ENCODE results near the gene RIMBP3B. TPM values are rescaled to one million over a fixed set of nuclear protein-coding genes. Genes with fewer than 3 reads are reported as not detected.
"Not testable (repeated sequence)": the region's sequence is repeated elsewhere in the genome, so short reads cannot be mapped to it uniquely, and the experiment has no call there.

RIMBP3B gene
- total RNA-seq, 6 experiments from 2014 or later: 0.04 TPM; not detected in 5

- H3K9me3 ChIP-seq; intact Hi-C loops (cut with DNase I); H3K36me3 ChIP-seq; DNase-seq; H3K27me3 ChIP-seq; H3K4me1 ChIP-seq; H3K27ac ChIP-seq; H3K4me3 ChIP-seq: not testable (repeated sequence)
- no CpG with 5 or more reads among the region's 79 CpGs for WGBS (ENCODE audit: insufficient coverage, low coverage, low lambda C conversion rate, missing lambda C conversion rate)
- peak; percentile 49 to 60 (median 54) for ATAC-seq
Measured at GRCh38 chr22:21384468-21385357, 1.2 kb downstream of the RIMBP3B start.

- H3K4me3 ChIP-seq; H3K27ac ChIP-seq; H3K9me3 ChIP-seq; ATAC-seq; H3K36me3 ChIP-seq; H3K27me3 ChIP-seq; H3K4me1 ChIP-seq; DNase-seq; intact Hi-C loops (cut with DNase I): not testable (repeated sequence)
- WGBS (ENCODE audit: insufficient coverage, low coverage, low lambda C conversion rate, missing lambda C conversion rate): no CpG with 5 or more reads among the region's 7 CpGs
Measured at GRCh38 chr22:21389480-21389879, 5.9 kb downstream of the RIMBP3B start.

DNA sequence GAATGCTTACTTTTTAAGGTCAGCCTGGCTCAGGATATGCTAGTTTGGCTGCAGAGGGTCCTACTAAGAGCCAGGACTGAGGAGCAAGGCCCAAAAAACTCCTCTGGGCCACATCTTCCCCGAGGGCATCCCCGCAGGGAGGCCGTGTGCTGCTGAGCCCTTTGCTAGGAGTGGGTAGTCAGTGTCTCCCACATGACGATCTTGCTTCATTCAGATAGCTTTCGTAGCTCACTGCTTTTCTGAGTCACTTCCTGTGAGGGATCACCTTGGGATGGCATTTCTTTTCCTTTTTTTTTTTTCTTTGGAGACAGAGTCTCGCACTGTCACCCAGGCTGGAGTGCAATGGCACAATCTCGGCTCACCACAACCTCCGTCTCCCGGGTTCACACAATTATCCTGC, 6.5 kb downstream of the RIMBP3B start:
- ATAC-seq; H3K36me3 ChIP-seq; H3K4me3 ChIP-seq; H3K27ac ChIP-seq; H3K27me3 ChIP-seq; H3K4me1 ChIP-seq; H3K9me3 ChIP-seq; intact Hi-C loops (cut with DNase I); DNase-seq: not testable (repeated sequence)
- no CpG with 5 or more reads among the region's 9 CpGs for WGBS (ENCODE audit: insufficient coverage, low coverage, low lambda C conversion rate, missing lambda C conversion rate)

GRCh38 chr22:21394613-21395012, 11.1 kb downstream of the RIMBP3B start:
- no CpG with 5 or more reads among the region's 7 CpGs for WGBS (ENCODE audit: insufficient coverage, low coverage, low lambda C conversion rate, missing lambda C conversion rate)
- H3K27ac ChIP-seq: not testable (repeated sequence)

GRCh38 chr22:21401197-21401969, 17.8 kb downstream of the RIMBP3B start:
- DNase-seq; H3K4me3 ChIP-seq; H3K27me3 ChIP-seq; H3K36me3 ChIP-seq; H3K4me1 ChIP-seq; H3K9me3 ChIP-seq; H3K27ac ChIP-seq; intact Hi-C loops (cut with DNase I): not testable (repeated sequence)
- no CpG with 5 or more reads among the region's 21 CpGs for WGBS (ENCODE audit: insufficient coverage, low coverage, low lambda C conversion rate, missing lambda C conversion rate)
- ATAC-seq: peak in 3 of 4 donors; percentile 16 to 39 (median 18)

More at GRCh38 chr22:21394613-21395012, 11.1 kb downstream of the RIMBP3B start:
- H3K4me1 ChIP-seq; H3K4me3 ChIP-seq; intact Hi-C loops (cut with DNase I); ATAC-seq; H3K36me3 ChIP-seq; H3K27me3 ChIP-seq; H3K9me3 ChIP-seq; DNase-seq: not testable (repeated sequence)

DNA sequence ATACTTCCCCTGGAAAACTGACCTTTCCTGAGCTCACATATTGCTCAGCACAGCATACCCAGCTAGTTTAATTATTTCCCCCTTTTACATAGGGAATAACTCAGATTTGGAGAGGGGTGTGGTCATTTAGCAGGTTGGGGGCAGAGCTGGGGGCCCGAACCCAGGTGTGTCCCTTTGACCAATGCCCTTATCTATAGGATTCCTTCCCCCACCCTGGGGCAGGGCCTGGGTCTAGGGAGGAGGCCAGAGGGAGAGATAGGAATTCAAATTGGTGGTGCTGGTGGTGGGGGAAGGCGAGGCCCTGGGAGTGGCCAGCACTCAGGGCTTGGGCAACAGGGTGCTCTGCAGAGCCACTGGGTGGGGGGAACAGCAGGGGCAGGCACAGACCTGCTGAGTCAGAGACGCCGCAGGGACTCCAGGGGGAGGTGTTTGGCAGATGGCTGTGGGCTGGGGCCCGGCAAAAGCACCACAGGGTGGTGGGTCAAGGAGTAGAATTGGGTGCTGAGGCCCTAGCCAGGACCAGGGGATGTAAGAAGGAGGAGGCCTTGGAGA, 19.3 kb downstream of the RIMBP3B start:
- ATAC-seq; H3K4me3 ChIP-seq; H3K27ac ChIP-seq; H3K4me1 ChIP-seq; H3K36me3 ChIP-seq; H3K27me3 ChIP-seq; H3K9me3 ChIP-seq; intact Hi-C loops (cut with DNase I): not testable (repeated sequence)
- 80% methylated on average over 1 of the region's 5 CpGs for WGBS (ENCODE audit: insufficient coverage, low coverage, low lambda C conversion rate, missing lambda C conversion rate)
- peak in 1 of 3 donors; percentile 10 for DNase-seq

- H3K4me1 ChIP-seq; intact Hi-C loops (cut with DNase I); H3K27ac ChIP-seq; DNase-seq; H3K9me3 ChIP-seq; H3K4me3 ChIP-seq; H3K27me3 ChIP-seq; H3K36me3 ChIP-seq: not testable (repeated sequence)
- WGBS (ENCODE audit: insufficient coverage, low coverage, low lambda C conversion rate, missing lambda C conversion rate): no CpG with 5 or more reads among the region's 1 CpG
- ATAC-seq: peak in 2 of 4 donors; percentile 12 to 23
Measured at GRCh38 chr22:21407139-21407538, 23.6 kb downstream of the RIMBP3B start.

- H3K36me3 ChIP-seq; H3K27ac ChIP-seq; H3K4me1 ChIP-seq; H3K27me3 ChIP-seq; H3K9me3 ChIP-seq; H3K4me3 ChIP-seq; intact Hi-C loops (cut with DNase I); DNase-seq: not testable (repeated sequence)
- WGBS (ENCODE audit: insufficient coverage, low coverage, low lambda C conversion rate, missing lambda C conversion rate): 43% methylated on average over 1 of the region's 4 CpGs
- peak in 1 of 4 donors; percentile 18 for ATAC-seq
Measured at GRCh38 chr22:21407792-21408191, 24.2 kb downstream of the RIMBP3B start.

- H3K4me1 ChIP-seq; H3K36me3 ChIP-seq; H3K9me3 ChIP-seq; H3K4me3 ChIP-seq; H3K27me3 ChIP-seq; H3K27ac ChIP-seq; intact Hi-C loops (cut with DNase I): not testable (repeated sequence)
- ATAC-seq (peak in 1 of 4 donors; percentile 4), DNase-seq (peak in 1 of 3 donors; percentile 21)
- 53% methylated on average over 4 of the region's 25 CpGs for WGBS (ENCODE audit: insufficient coverage, low coverage, low lambda C conversion rate, missing lambda C conversion rate)
Measured at GRCh38 chr22:21416375-21416774, 32.8 kb downstream of the RIMBP3B start.

DNA sequence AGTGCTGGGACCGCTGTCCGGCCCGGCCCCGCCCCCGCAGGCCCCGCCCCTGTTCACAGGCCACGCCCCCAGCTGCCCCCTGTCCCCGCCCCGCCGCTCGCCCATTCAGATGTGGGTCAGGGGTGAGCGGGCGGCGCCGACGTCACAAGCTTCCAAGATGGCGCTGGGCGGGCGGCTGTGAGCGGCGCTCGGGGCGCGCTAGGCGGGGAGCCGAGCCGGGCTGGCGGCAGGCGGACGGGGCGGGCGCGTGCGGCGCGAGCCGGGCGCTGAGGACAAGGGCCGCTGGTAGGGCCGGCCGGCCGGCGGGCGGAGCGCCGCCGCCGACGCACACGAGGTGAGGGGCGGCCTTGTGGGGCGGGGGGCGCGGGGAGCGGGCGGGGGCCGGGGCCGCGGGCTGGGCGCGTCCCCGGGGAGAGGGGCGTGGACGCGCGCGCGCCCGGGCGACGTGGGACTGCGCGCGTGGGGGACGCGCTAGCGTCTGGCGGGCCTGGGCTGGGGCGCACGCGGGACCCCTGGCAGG, 33.7 kb downstream of the RIMBP3B start, which contains the start of gene HIC2:
HIC2 (plus strand) TSS at position 145 of the 520 bp plus-strand sequence. CDS start 25,461 bp downstream, outside the sequence.
- H3K9me3 ChIP-seq; H3K27me3 ChIP-seq; intact Hi-C loops (cut with DNase I); H3K36me3 ChIP-seq; H3K4me1 ChIP-seq; H3K27ac ChIP-seq: not testable (repeated sequence)
- ATAC-seq (peak; percentile 95 to 97 (median 96)), DNase-seq (peak in 2 of 3 donors; percentile 13 to 19)
- 3% methylated on average over 17 of the region's 81 CpGs for WGBS (ENCODE audit: insufficient coverage, low coverage, low lambda C conversion rate, missing lambda C conversion rate)
- peak within 1 kb of the TSS; percentile 33 to 50 (median 36) for H3K4me3 ChIP-seq

- peak overlapping the region; percentile 33 to 50 (median 36) for H3K4me3 ChIP-seq
- DNase-seq: peak; percentile 27 to 58 (median 44)
- 0% methylated on average over 5 of the region's 33 CpGs for WGBS (ENCODE audit: insufficient coverage, low coverage, low lambda C conversion rate, missing lambda C conversion rate)
- H3K27ac ChIP-seq; H3K27me3 ChIP-seq; H3K4me1 ChIP-seq; H3K36me3 ChIP-seq; H3K9me3 ChIP-seq; intact Hi-C loops (cut with DNase I): not testable (repeated sequence)
- ATAC-seq: peak in 2 of 4 donors; percentile 4 to 18
Measured at GRCh38 chr22:21417853-21418252, 34.3 kb downstream of the RIMBP3B start.
